H9 (cell line): ENCODE data around the gene ATF5. TPM values are rescaled to one million over a fixed set of nuclear protein-coding genes. Genes with fewer than 3 reads are reported as not detected.

Source experiments
- DNase-seq: peaks from one replicate; pipeline ENCODE4 v3.0.0-alpha.2; 2017
- H2AFZ ChIP-seq: one replicate; pipeline ENCODE4 v1.6.1; 2013; ENCODE audit warnings: mild to moderate bottlenecking, low read length, control low read depth, moderate library complexity
- H2AK5ac ChIP-seq: 2 replicates; pipeline ENCODE4 v1.6.1; 2013; ENCODE audit warnings: low read length, control low read depth, mixed read lengths; ENCODE audit not compliant: insufficient read length
- H2BK120ac ChIP-seq: one replicate; pipeline ENCODE4 v1.6.1; 2013; ENCODE audit warnings: low read depth, mild to moderate bottlenecking, low read length, control low read depth, inconsistent platforms; ENCODE audit not compliant: poor library complexity, severe bottlenecking
- H2BK12ac ChIP-seq: 2 replicates; pipeline ENCODE4 v1.6.1; 2013; ENCODE audit warnings: low read length, control low read depth, mixed read lengths, low read depth; ENCODE audit not compliant: insufficient read length
- H2BK15ac ChIP-seq: 2 replicates; pipeline ENCODE4 v1.6.1; 2013; ENCODE audit warnings: low read depth, low read length, control low read depth
- H2BK20ac ChIP-seq: one replicate; pipeline ENCODE4 v1.6.1; 2013; ENCODE audit warnings: low read depth, mild to moderate bottlenecking, low read length, control low read depth, inconsistent platforms; ENCODE audit not compliant: poor library complexity, severe bottlenecking
- H2BK5ac ChIP-seq: 2 replicates; pipeline ENCODE4 v1.6.1; 2013; ENCODE audit warnings: low read length, control low read depth, mixed read lengths; ENCODE audit not compliant: insufficient read length
- H3K14ac ChIP-seq: 2 replicates; pipeline ENCODE4 v1.6.1; 2013; ENCODE audit warnings: low read length, control low read depth; ENCODE audit not compliant: insufficient read depth
- H3K18ac ChIP-seq: 2 replicates; pipeline ENCODE4 v1.6.1; 2013; ENCODE audit warnings: low read depth, mild to moderate bottlenecking, mixed read lengths, low read length, control low read depth; ENCODE audit not compliant: insufficient read length
- H3K23ac ChIP-seq: 2 replicates; pipeline ENCODE4 v1.6.1; 2013; ENCODE audit warnings: low read length, control low read depth, mixed read lengths, low read depth; ENCODE audit not compliant: insufficient read length
- H3K23me2 ChIP-seq: 2 replicates; pipeline ENCODE4 v1.6.1; 2013; ENCODE audit warnings: low read depth, mild to moderate bottlenecking, mixed read lengths, low read length, control low read depth; ENCODE audit not compliant: insufficient read length, poor library complexity, severe bottlenecking
- H3K27ac ChIP-seq: 2 replicates; pipeline ENCODE4 v1.5.1; 2013; ENCODE audit warnings: low read length, control low read depth, mixed read lengths, low read depth; ENCODE audit not compliant: insufficient read length
- H3K27me3 ChIP-seq: 2 replicates; pipeline ENCODE4 v1.6.1; 2013; ENCODE audit warnings: low read length, control low read depth, inconsistent platforms; ENCODE audit not compliant: insufficient read depth
- H3K4ac ChIP-seq: 2 replicates; pipeline ENCODE4 v1.6.1; 2013; ENCODE audit warnings: low read depth, mild to moderate bottlenecking, control low read depth, inconsistent platforms, low read length, moderate library complexity
- H3K4me1 ChIP-seq: 2 replicates; pipeline ENCODE4 v1.6.1; 2013; ENCODE audit warnings: low read length, control low read depth, inconsistent platforms; ENCODE audit not compliant: insufficient read depth
- H3K4me2 ChIP-seq: 2 replicates; pipeline ENCODE4 v1.6.1; 2013; ENCODE audit warnings: low read length, control low read depth, mixed read lengths; ENCODE audit not compliant: insufficient read length, insufficient read depth
- H3K56ac ChIP-seq: 2 replicates; pipeline ENCODE4 v1.6.1; 2013; ENCODE audit warnings: low read depth, mild to moderate bottlenecking, mixed read lengths, low read length, control low read depth; ENCODE audit not compliant: insufficient read length
- H3K79me1 ChIP-seq: 2 replicates; pipeline ENCODE4 v1.6.1; 2013; ENCODE audit warnings: low read depth, mild to moderate bottlenecking, moderate library complexity, low read length, control low read depth, inconsistent platforms; ENCODE audit not compliant: insufficient read depth, poor library complexity, severe bottlenecking
- H3K79me2 ChIP-seq: 2 replicates; pipeline ENCODE4 v1.6.1; 2013; ENCODE audit warnings: low read length, control low read depth, inconsistent platforms; ENCODE audit not compliant: insufficient read depth
- H3K9ac ChIP-seq: 2 replicates; pipeline ENCODE4 v1.6.1; 2013; ENCODE audit warnings: low read length, control low read depth, mixed read lengths; ENCODE audit not compliant: insufficient read length; ENCODE audit errors: extremely low read depth
- H3K9me3 ChIP-seq: one replicate; pipeline ENCODE4 v1.6.1; 2013; ENCODE audit warnings: low read depth, low read length, inconsistent platforms; ENCODE audit not compliant: control insufficient read depth
- H3T11ph ChIP-seq: one replicate; pipeline ENCODE4 v1.6.1; 2013; ENCODE audit warnings: mild to moderate bottlenecking, low read length, control low read depth, inconsistent platforms
- H4K20me1 ChIP-seq: one replicate; pipeline ENCODE4 v1.6.1; 2013; ENCODE audit not compliant: control insufficient read depth, insufficient read length, insufficient read depth
- H4K5ac ChIP-seq: 2 replicates; pipeline ENCODE4 v1.6.1; 2013; ENCODE audit warnings: low read depth, mild to moderate bottlenecking, mixed read lengths, low read length, control low read depth; ENCODE audit not compliant: insufficient read length
- H4K8ac ChIP-seq: replicated peaks from 2 replicates; pipeline ENCODE4 v1.6.1; 2013; ENCODE audit warnings: low read length, control low read depth, mixed read lengths, low read depth; ENCODE audit not compliant: insufficient read length
- H4K91ac ChIP-seq: 2 replicates; pipeline ENCODE4 v1.6.1; 2013; ENCODE audit warnings: low read depth, mild to moderate bottlenecking, moderate library complexity, mixed read lengths, low read length, control low read depth; ENCODE audit not compliant: insufficient read length
- H3K27ac Mint-ChIP-seq, 3 experiments: 2 replicates in 2 of 3; 3 replicates in 1 of 3; pipeline ENCODE4 v1.8.0; 2020 to 2021; ENCODE audit warnings: mixed read lengths in 3 of 3, mild to moderate bottlenecking in 1 of 3, moderate library complexity in 1 of 3
- H3K27me3 Mint-ChIP-seq: 2 replicates; pipeline ENCODE4 v1.8.0; 2021; ENCODE audit warnings: low read depth, mild to moderate bottlenecking, moderate library complexity, mixed read lengths
- H3K36me3 Mint-ChIP-seq, 3 experiments: 2 replicates in 2 of 3; 3 replicates in 1 of 3; pipeline ENCODE4 v1.8.0; 2020 to 2021; ENCODE audit warnings: low read depth in 3 of 3, mixed read lengths in 3 of 3; ENCODE audit not compliant: insufficient read depth in 1 of 3
- H3K4me1 Mint-ChIP-seq, 2 experiments: 2 replicates each; pipeline ENCODE4 v1.8.0; 2020; ENCODE audit warnings: mixed read lengths in 2 of 2
- H3K4me3 Mint-ChIP-seq, 2 experiments: 2 replicates in 1 of 2; 3 replicates in 1 of 2; pipeline ENCODE4 v1.8.0; 2020 to 2021; ENCODE audit warnings: mild to moderate bottlenecking in 2 of 2, mixed read lengths in 2 of 2, moderate library complexity in 1 of 2
- H3K9me3 Mint-ChIP-seq, 2 experiments: 2 replicates in 1 of 2; 3 replicates in 1 of 2; pipeline ENCODE4 v1.8.0; 2020; ENCODE audit warnings: mild to moderate bottlenecking in 2 of 2, mixed read lengths in 2 of 2, moderate library complexity in 1 of 2
- WGBS: extraction: QIAGEN DNeasy Blood & Tissue Kit; methylation state at CpG from one replicate; pipeline ENCODE4 v1.1.7; 2013; ENCODE audit warnings: missing lambda C conversion rate, low lambda C conversion rate, mixed read lengths; ENCODE audit not compliant: insufficient read length; ENCODE audit errors: extremely low coverage; 5-methylcytosine and 5-hydroxymethylcytosine counted together
- total RNA-seq: library from RNA; stranded (reverse); gene quantifications from 2 replicates; pipeline ENCODE4 v1.2.1, GENCODE V29; 2021
- TF ChIP-seq, protein P1 (sequence below): fragments of 200-600 bp; sonication (generic); conservative IDR thresholded peaks from 3 replicates; pipeline ENCODE4 v1.8.0; 2021; ENCODE audit warnings: antibody characterized with exemption, mild to moderate bottlenecking

ATF5 gene
- total RNA-seq, 1 experiment from 2014 or later = 18.5 TPM

- Mint-ChIP-seq H3K27me3 (peaks cover 48% of the 10 kb centered on the region), H3K4me1 (peaks cover 3 to 21% of the 10 kb centered on the region in 2 experiments; a peak in 3 of 4 replicates), H3K27ac (no peak overlapping the region), H3K4me3 (peak overlapping the region in 1 of 2 experiments; percentile 81; a peak in 1 of 5 replicates), H3K9me3 (peaks cover 0 to 11% of the 10 kb centered on the region in 2 experiments; a peak in 1 of 5 replicates), H3K36me3 (peaks cover 12 to 16% (median 12%) of the 10 kb centered on the region in 3 experiments)
- Histone ChIP-seq H2BK15ac (no peak overlapping the region), H2AFZ (no peak overlapping the region), H3K79me1 (no peaks in the 10 kb centered on the region), H3K9ac (no peak overlapping the region), H4K20me1 (peaks cover 5% of the 10 kb centered on the region), H4K8ac (no peak overlapping the region), H3K23ac (no peak overlapping the region), H2BK5ac (no peak overlapping the region), H3K4ac (no peak overlapping the region), H3K79me2 (no peaks in the 10 kb centered on the region), H3K27ac (no peak overlapping the region), H3K27me3 (no peaks in the 10 kb centered on the region; the same call in 1 of the 2 replicates), H4K91ac (no peak overlapping the region), H3K4me2 (no peak overlapping the region), H3T11ph (no peak overlapping the region), H3K18ac (no peak overlapping the region), H2BK20ac (no peak overlapping the region), H3K56ac (no peak overlapping the region), H3K14ac (no peak overlapping the region), H3K4me1 (no peaks in the 10 kb centered on the region), H2AK5ac (no peak overlapping the region), H4K5ac (no peak overlapping the region), H2BK120ac (no peak overlapping the region), H3K9me3 (no peaks in the 10 kb centered on the region), H3K23me2 (peaks cover 3% of the 10 kb centered on the region), H2BK12ac (no peak overlapping the region)
- DNase-seq = no peak
- TF ChIP-seq, protein P1, sequence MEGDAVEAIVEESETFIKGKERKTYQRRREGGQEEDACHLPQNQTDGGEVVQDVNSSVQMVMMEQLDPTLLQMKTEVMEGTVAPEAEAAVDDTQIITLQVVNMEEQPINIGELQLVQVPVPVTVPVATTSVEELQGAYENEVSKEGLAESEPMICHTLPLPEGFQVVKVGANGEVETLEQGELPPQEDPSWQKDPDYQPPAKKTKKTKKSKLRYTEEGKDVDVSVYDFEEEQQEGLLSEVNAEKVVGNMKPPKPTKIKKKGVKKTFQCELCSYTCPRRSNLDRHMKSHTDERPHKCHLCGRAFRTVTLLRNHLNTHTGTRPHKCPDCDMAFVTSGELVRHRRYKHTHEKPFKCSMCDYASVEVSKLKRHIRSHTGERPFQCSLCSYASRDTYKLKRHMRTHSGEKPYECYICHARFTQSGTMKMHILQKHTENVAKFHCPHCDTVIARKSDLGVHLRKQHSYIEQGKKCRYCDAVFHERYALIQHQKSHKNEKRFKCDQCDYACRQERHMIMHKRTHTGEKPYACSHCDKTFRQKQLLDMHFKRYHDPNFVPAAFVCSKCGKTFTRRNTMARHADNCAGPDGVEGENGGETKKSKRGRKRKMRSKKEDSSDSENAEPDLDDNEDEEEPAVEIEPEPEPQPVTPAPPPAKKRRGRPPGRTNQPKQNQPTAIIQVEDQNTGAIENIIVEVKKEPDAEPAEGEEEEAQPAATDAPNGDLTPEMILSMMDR = no peak
- WGBS = no CpG with 5 or more reads among the region's 17 CpGs
These were observed 37.6 kb upstream of the ATF5 start for GRCh38 chr19:49891393-49891792.
